Endothelial cell of umbilical vein (primary cell): ENCODE measurements around the gene MAT1A. TPM values are rescaled to one million over a fixed set of nuclear protein-coding genes. Genes with fewer than 3 reads are reported as not detected.
A peak's percentile ranks its signal among the peaks of the same experiment; 100 is the strongest.

Experiments
- BruUV-seq: library from RNA; stranded (reverse); fragments of 400-500 nt; replicated peaks from 2 replicates; lab custom pipeline; 2021; lab: Mats Ljungman, UMichigan
- CTCF ChIA-PET: fragments of 300-600, 350-600 bp; sonication (Branson Sonifier 250); formaldehyde crosslinking; loops from one replicate; lab custom pipeline; 2021; ENCODE audit warnings: antibody characterized with exemption, inconsistent platforms; lab: Charles Lee
- POLR2A ChIA-PET: fragments of 300-600, 350-600 bp; sonication (Branson Sonifier 250); formaldehyde crosslinking; loops from one replicate; lab custom pipeline; 2021; ENCODE audit warnings: antibody characterized with exemption, inconsistent platforms; lab: Charles Lee
- DNase-seq: peaks from one replicate; pipeline ENCODE4 v3.0.0-alpha.2; 2011; ENCODE audit warnings: low read depth, low spot score
- FAIRE-seq: peaks from 2 replicates; lab custom pipeline; 2011; peaks lifted over from hg19 to GRCh38; lab: Jason Lieb, UNC
- H2AFZ ChIP-seq: 2 replicates; pipeline ENCODE4 v1.6.0; 2012; ENCODE audit warnings: low read depth, low read length, control low read depth, inconsistent platforms
- H3K27ac ChIP-seq: 2 replicates; pipeline ENCODE4 v1.5.1; 2011; ENCODE audit warnings: low read depth, mild to moderate bottlenecking, control low read depth, low read length, moderate library complexity; ENCODE audit not compliant: insufficient read depth
- H3K27me3 ChIP-seq, 2 experiments: 2 replicates each; pipeline versions ENCODE4 v1.6.0 to v1.6.1; 2011; ENCODE audit warnings: low read length in 2 of 2, mixed read lengths in 1 of 2; ENCODE audit not compliant: control insufficient read depth in 2 of 2, insufficient read depth in 2 of 2
- H3K36me3 ChIP-seq, 2 experiments: 2 replicates in 1 of 2; 3 replicates in 1 of 2; pipeline ENCODE4 v1.5.1; 2011; ENCODE audit warnings: low read length in 2 of 2, mild to moderate bottlenecking in 1 of 2, moderate library complexity in 1 of 2; ENCODE audit not compliant: control insufficient read depth in 2 of 2, insufficient read depth in 2 of 2; ENCODE audit errors: extremely low read depth in 1 of 2
- H3K4me1 ChIP-seq: 3 replicates; pipeline ENCODE4 v1.5.1; 2011; ENCODE audit warnings: mild to moderate bottlenecking, low read length; ENCODE audit not compliant: control insufficient read depth, insufficient read depth; ENCODE audit errors: extremely low read depth
- H3K4me2 ChIP-seq: 2 replicates; pipeline ENCODE4 v1.6.1; 2011; ENCODE audit warnings: low read length, control low read depth, mixed read lengths; ENCODE audit not compliant: insufficient read depth
- H3K4me3 ChIP-seq, 3 experiments: fragments of 200-600 bp in 1 of 3; sonication (generic), shearing (Covaris generic) in 1 of 3; replicated peaks in 1 of 3; 2 replicates each; pipeline ENCODE4 v1.5.1; 2011 to 2016; ENCODE audit warnings: control low read depth in 3 of 3, low read length in 3 of 3, mild to moderate bottlenecking in 2 of 3, inconsistent platforms in 1 of 3, low read depth in 1 of 3, moderate library complexity in 1 of 3; ENCODE audit not compliant: insufficient read depth in 1 of 3
- H3K79me2 ChIP-seq: 2 replicates; pipeline ENCODE4 v1.6.0; 2012; ENCODE audit warnings: low read length, inconsistent platforms; ENCODE audit not compliant: control insufficient read depth, insufficient read depth
- H3K9ac ChIP-seq: replicated peaks from 2 replicates; pipeline ENCODE3; 2011; ENCODE audit warnings: low read length, control low read depth; ENCODE audit not compliant: insufficient read depth; ENCODE audit errors: extremely low read depth
- H3K9me1 ChIP-seq: replicated peaks from 3 replicates; pipeline ENCODE4 v1.6.0; 2011; ENCODE audit warnings: mild to moderate bottlenecking, low read length; ENCODE audit not compliant: control insufficient read depth, insufficient read depth; ENCODE audit errors: extremely low read depth
- H3K9me3 ChIP-seq: replicated peaks from 2 replicates; pipeline ENCODE4 v1.5.1; 2012; ENCODE audit warnings: low read length, inconsistent platforms; ENCODE audit not compliant: control insufficient read depth, insufficient read depth
- H4K20me1 ChIP-seq: replicated peaks from 2 replicates; pipeline ENCODE3; 2011; ENCODE audit warnings: mild to moderate bottlenecking, low read length; ENCODE audit not compliant: control insufficient read depth, insufficient read depth; ENCODE audit errors: extremely low read depth
- CTCF ChIP-seq, 2 donors: IDR thresholded peaks; 1 replicate in 1 of 2; 2 replicates in 1 of 2; pipeline ENCODE4 v1.5.1; 2011; ENCODE audit warnings: low read length in 2 of 2, mild to moderate bottlenecking in 2 of 2, moderate library complexity in 2 of 2, control low read depth in 1 of 2, inconsistent platforms in 1 of 2, low read depth in 1 of 2; ENCODE audit not compliant: insufficient read depth in 1 of 2; ENCODE audit errors: extremely low read depth in 1 of 2
- EZH2 ChIP-seq: IDR thresholded peaks from 2 replicates; pipeline ENCODE4 v1.6.1; 2012; ENCODE audit warnings: borderline replicate concordance, low read depth, mild to moderate bottlenecking, moderate library complexity, low read length, inconsistent platforms; ENCODE audit not compliant: severe bottlenecking
- FOS ChIP-seq: IDR thresholded peaks from 2 replicates; pipeline ENCODE4 v1.6.1; 2011; ENCODE audit warnings: mild to moderate bottlenecking, low read length, moderate library complexity, borderline replicate concordance; ENCODE audit not compliant: insufficient read depth
- GATA2 ChIP-seq: IDR thresholded peaks from 2 replicates; pipeline ENCODE4 v1.7.0; 2011; ENCODE audit warnings: low read depth, mild to moderate bottlenecking, moderate library complexity, mixed read lengths, low read length; ENCODE audit not compliant: insufficient read length, insufficient read depth
- MAX ChIP-seq: IDR thresholded peaks from 2 replicates; pipeline ENCODE4 v1.6.1; 2011; ENCODE audit not compliant: insufficient read depth, insufficient read length
- MYC ChIP-seq: IDR thresholded peaks from one replicate; pipeline ENCODE4 v1.6.1; 2011; ENCODE audit warnings: mild to moderate bottlenecking, low read depth, low read length
- POLR2A ChIP-seq: IDR thresholded peaks from 2 replicates; pipeline ENCODE4 v1.6.1; 2012; ENCODE audit warnings: low read depth, mild to moderate bottlenecking, control low read depth, low read length
- dilution Hi-C: fragments of 300-500 bp; cut with MboI; formaldehyde crosslinking; loops from one replicate; pipeline ENCODE4 v1.15.0; 2019; ENCODE audit warnings: low sequenced_read_pairs; ENCODE audit not compliant: extremely low pct_ligation_motif_present
- intact Hi-C: fragments of 100-400 bp; cut with micrococcal nuclease; formaldehyde crosslinking; loops from one replicate; pipeline ENCODE4 v1.10.0; 2022
- polyA plus RNA-seq, 4 experiments: library from polyadenylated mRNA; depleted of rRNA in 3 of 4; stranded (reverse) in 3 of 4; unstranded in 1 of 4; fragments of >200 nt; gene quantifications; 2 replicates each; pipeline versions ENCODE4 v1.2.1 to v1.2.3, GENCODE V29; 2011 to 2012; ENCODE audit warnings: missing spikeins in 1 of 4
- total RNA-seq: library from RNA; stranded (reverse); gene quantifications from 2 replicates; pipeline ENCODE4 v1.2.3, GENCODE V29; 2021

The MAT1A gene
- total and polyA plus RNA-seq, 2 donors (not counting 3 experiments of a cell fraction or from before 2014, with no cell fraction given) = not detected

- H3K9me1 ChIP-seq = no peaks in the 10 kb centered on the region
Observed at GRCh38 chr10:80261316-80262030, 28.0 kb downstream of the MAT1A start.

GRCh38 chr10:80260295-80261243 lies 28.9 kb downstream of the MAT1A start:
- DNase-seq (peak; percentile 26), FAIRE-seq (peak; percentile 60)
- Histone ChIP-seq H4K20me1 (no peaks in the 10 kb centered on the region), H3K9me3 (no peaks in the 10 kb centered on the region), H3K4me3 (no peak overlapping the region), H3K4me2 (no peak overlapping the region), H3K27ac (no peak overlapping the region), H2AFZ (no peak overlapping the region), H3K9ac (no peak overlapping the region), H3K4me1 (no peaks in the 10 kb centered on the region), H3K9me1 (no peaks in the 10 kb centered on the region), H3K79me2 (no peaks in the 10 kb centered on the region), H3K27me3 (no peaks in the 10 kb centered on the region), H3K36me3 (no peaks in the 10 kb centered on the region)
- ChIA-PET POLR2A (no interaction called here), CTCF (interaction anchor here (0.7 to 1.8 kb wide), 7 partner anchors 30 to 724 kb away, joined by 3 to 8 read pairs (median 5); no protein-coding TSS in a partner anchor)
- BruUV-seq = no TSS peak
- TF ChIP-seq EZH2 (no peak), CTCF (IDR thresholded peaks at IDR 0.05; ENCODE audit: extremely low read depth in 1 of 2, insufficient read depth in 1 of 2, low read depth in 1 of 2, low read length in 2 of 2) (peak; percentile 74 to 77)
- intact Hi-C loops (no loop called here), dilution Hi-C loops (no loop called here)

More at GRCh38 chr10:80261316-80262030, 28.0 kb downstream of the MAT1A start:
- Histone ChIP-seq H3K36me3 (no peaks in the 10 kb centered on the region), H3K9me3 (no peaks in the 10 kb centered on the region), H3K9ac (no peak overlapping the region), H3K4me2 (no peak overlapping the region), H4K20me1 (no peaks in the 10 kb centered on the region), H3K4me1 (no peaks in the 10 kb centered on the region), H3K27ac (no peak overlapping the region), H3K27me3 (no peaks in the 10 kb centered on the region), H3K4me3 (no peak overlapping the region), H2AFZ (no peak overlapping the region), H3K79me2 (no peaks in the 10 kb centered on the region)
- intact Hi-C loops = no loop called here
- ChIA-PET POLR2A (no interaction called here), CTCF (interaction anchor here (0.7 to 1.8 kb wide), 7 partner anchors 29 to 724 kb away, joined by 3 to 8 read pairs (median 5); no protein-coding TSS in a partner anchor)
- dilution Hi-C loops = no loop called here
- TF ChIP-seq MYC = no peak
- TF ChIP-seq FOS = no peak
- TF ChIP-seq MAX = no peak
- TF ChIP-seq GATA2 = no peak
- TF ChIP-seq POLR2A = no peak
- FAIRE-seq (no peak), DNase-seq (no peak)
- no TSS peak for BruUV-seq
